ENCODE data around the gene SYCE1L.
"Not testable (repeated sequence)": the region's sequence is repeated elsewhere in the genome, so short reads cannot be mapped to it uniquely, and the experiment has no call there.

SYCE1L gene

GRCh38 chr16:77199211-77199610 is at the start of gene SYCE1L:
Gene SYCE1L, plus strand, starts transcription at chr16:77199408. Its CDS starts 44 bp downstream, at chr16:77199452.
- no peak for DNase-seq

GRCh38 chr16:77157346-77158058 is 41.7 kb upstream of the SYCE1L start:
- no peak for DNase-seq

GRCh38 chr16:77158293-77158692 is 40.9 kb upstream of the SYCE1L start:
- no peak for DNase-seq

GRCh38 chr16:77165006-77165405 is 34.2 kb upstream of the SYCE1L start:
- DNase-seq = no peak

GRCh38 chr16:77165536-77166236 is 33.5 kb upstream of the SYCE1L start:
- not testable (repeated sequence) for DNase-seq

- DNase-seq = no peak
Measured at GRCh38 chr16:77166726-77167125, 32.5 kb upstream of the SYCE1L start.

- DNase-seq = no peak
Measured at GRCh38 chr16:77168901-77169300, 30.3 kb upstream of the SYCE1L start.

GRCh38 chr16:77169650-77170236 is 29.5 kb upstream of the SYCE1L start:
- DNase-seq = no peak

GRCh38 chr16:77170805-77171204 is 28.4 kb upstream of the SYCE1L start:
- DNase-seq = no peak

- DNase-seq = no peak
Measured at GRCh38 chr16:77171745-77172635, 27.2 kb upstream of the SYCE1L start.

GRCh38 chr16:77172951-77173350 is 26.3 kb upstream of the SYCE1L start:
- DNase-seq = no peak

GRCh38 chr16:77183137-77183536 is 16.1 kb upstream of the SYCE1L start:
- DNase-seq = no peak

GRCh38 chr16:77186298-77186697 is 12.9 kb upstream of the SYCE1L start:
- DNase-seq = not testable (repeated sequence)

- no peak for DNase-seq
Measured at GRCh38 chr16:77190190-77190477, 9.1 kb upstream of the SYCE1L start.

GRCh38 chr16:77190478-77191258 is 8.5 kb upstream of the SYCE1L start, which contains the start of gene MON1B:
Gene MON1B, plus strand, starts transcription at chr16:77191190. Its CDS starts 296 bp downstream, at chr16:77191486.
- DNase-seq = peak; percentile 88

GRCh38 chr16:77191259-77191969 is 7.8 kb upstream of the SYCE1L start:
- DNase-seq = no peak

GRCh38 chr16:77193377-77193776 is 5.8 kb upstream of the SYCE1L start:
- no peak for DNase-seq

GRCh38 chr16:77194295-77195231 is 4.6 kb upstream of the SYCE1L start:
- no peak for DNase-seq

- DNase-seq = no peak
Measured at GRCh38 chr16:77195411-77195810, 3.8 kb upstream of the SYCE1L start.

GRCh38 chr16:77197747-77198146 is 1.5 kb upstream of the SYCE1L start:
- no peak for DNase-seq

All from T1000 (cell line).